DOHH2 (cell line): Measurements from ENCODE around the gene ZNF787.

Source experiments
- H3F3A ChIP-seq: fragments of 200-600 bp; sonication (generic), shearing (Covaris generic); 2 replicates; pipeline ENCODE4 v1.6.0; 2016; ENCODE audit warnings: antibody characterized with exemption, mild to moderate bottlenecking; ENCODE audit not compliant: control insufficient read depth, insufficient read depth
- H3K27ac ChIP-seq: fragments of 200-600 bp; sonication (generic); 2 replicates; pipeline ENCODE4 v1.5.1; 2014; ENCODE audit warnings: low read depth, mild to moderate bottlenecking, low read length, moderate library complexity
- H3K27me3 ChIP-seq: fragments of 200-600 bp; sonication (generic); 2 replicates; pipeline ENCODE4 v1.6.1; 2014; ENCODE audit warnings: mild to moderate bottlenecking, low read length, mixed read lengths; ENCODE audit not compliant: control insufficient read depth
- H3K36me3 ChIP-seq: fragments of 200-600 bp; sonication (generic); 2 replicates; pipeline ENCODE4 v1.6.1; 2014; ENCODE audit warnings: mild to moderate bottlenecking, low read length, moderate library complexity, mixed read lengths; ENCODE audit not compliant: control insufficient read depth
- H3K4me1 ChIP-seq: fragments of 200-600 bp; sonication (generic); 2 replicates; pipeline ENCODE4 v1.6.1; 2014; ENCODE audit warnings: mild to moderate bottlenecking, low read length, mixed read lengths; ENCODE audit not compliant: control insufficient read depth
- H3K4me2 ChIP-seq: fragments of 200-600 bp; sonication (generic); 2 replicates; pipeline ENCODE4 v1.6.0; 2014; ENCODE audit warnings: mild to moderate bottlenecking, low read length, moderate library complexity
- H3K4me3 ChIP-seq: fragments of 200-600 bp; sonication (generic); 2 replicates; pipeline ENCODE4 v1.5.1; 2014; ENCODE audit warnings: mild to moderate bottlenecking, low read length, mixed read lengths
- H3K79me2 ChIP-seq: fragments of 200-600 bp; sonication (generic); 2 replicates; pipeline ENCODE4 v1.6.1; 2014; ENCODE audit warnings: mild to moderate bottlenecking, low read length, mixed read lengths; ENCODE audit not compliant: control insufficient read depth
- H3K9me2 ChIP-seq: fragments of 200-600 bp; sonication (generic); replicated peaks from 2 replicates; pipeline ENCODE4 v1.6.1; 2014; ENCODE audit warnings: mild to moderate bottlenecking, low read length, mixed read lengths; ENCODE audit not compliant: control insufficient read depth
- H3K9me3 ChIP-seq: fragments of 200-600 bp; sonication (generic); 2 replicates; pipeline ENCODE4 v1.6.1; 2014; ENCODE audit warnings: antibody characterized with exemption, low read length, mixed read lengths; ENCODE audit not compliant: control insufficient read depth, insufficient read depth
- H4K20me1 ChIP-seq: fragments of 200-600 bp; sonication (generic); 2 replicates; pipeline ENCODE4 v1.6.0; 2014; ENCODE audit warnings: low read depth, mild to moderate bottlenecking, antibody characterized with exemption, low read length, moderate library complexity; ENCODE audit not compliant: control insufficient read depth, insufficient read depth
- EZH2phosphoT487 ChIP-seq: fragments of 200-600 bp; sonication (generic); IDR thresholded peaks from 2 replicates; pipeline ENCODE4 v1.6.1; 2017; ENCODE audit warnings: borderline replicate concordance, mild to moderate bottlenecking, antibody characterized with exemption, low read length, moderate library complexity, mixed read lengths
- TF ChIP-seq, protein P1 (sequence below): fragments of 200-600 bp; sonication (generic); IDR thresholded peaks from one replicate; pipeline ENCODE4 v1.5.1; 2014; ENCODE audit warnings: antibody characterized with exemption, mild to moderate bottlenecking, low read depth, low read length; ENCODE audit not compliant: poor library complexity, severe bottlenecking

The ZNF787 gene

GRCh38 chr19:56089344-56089743 is 31.8 kb downstream of the ZNF787 start:
- Histone ChIP-seq H4K20me1 (0 out of 2 replicates have a peak, but pooled peaks cover 6% of the 10 kb centered on the region), H3K4me3 (no peak overlapping the region), H3K27ac (no peak overlapping the region), H3K9me3 (no peaks in the 10 kb centered on the region), H3K36me3 (peaks cover 24% of the 10 kb centered on the region), H3K4me1 (no peaks in the 10 kb centered on the region), H3K27me3 (no peaks in the 10 kb centered on the region), H3F3A (no peaks in the 10 kb centered on the region), H3K79me2 (peaks cover 38% of the 10 kb centered on the region), H3K9me2 (no peaks in the 10 kb centered on the region), H3K4me2 (no peak overlapping the region)
- TF ChIP-seq, protein P1, sequence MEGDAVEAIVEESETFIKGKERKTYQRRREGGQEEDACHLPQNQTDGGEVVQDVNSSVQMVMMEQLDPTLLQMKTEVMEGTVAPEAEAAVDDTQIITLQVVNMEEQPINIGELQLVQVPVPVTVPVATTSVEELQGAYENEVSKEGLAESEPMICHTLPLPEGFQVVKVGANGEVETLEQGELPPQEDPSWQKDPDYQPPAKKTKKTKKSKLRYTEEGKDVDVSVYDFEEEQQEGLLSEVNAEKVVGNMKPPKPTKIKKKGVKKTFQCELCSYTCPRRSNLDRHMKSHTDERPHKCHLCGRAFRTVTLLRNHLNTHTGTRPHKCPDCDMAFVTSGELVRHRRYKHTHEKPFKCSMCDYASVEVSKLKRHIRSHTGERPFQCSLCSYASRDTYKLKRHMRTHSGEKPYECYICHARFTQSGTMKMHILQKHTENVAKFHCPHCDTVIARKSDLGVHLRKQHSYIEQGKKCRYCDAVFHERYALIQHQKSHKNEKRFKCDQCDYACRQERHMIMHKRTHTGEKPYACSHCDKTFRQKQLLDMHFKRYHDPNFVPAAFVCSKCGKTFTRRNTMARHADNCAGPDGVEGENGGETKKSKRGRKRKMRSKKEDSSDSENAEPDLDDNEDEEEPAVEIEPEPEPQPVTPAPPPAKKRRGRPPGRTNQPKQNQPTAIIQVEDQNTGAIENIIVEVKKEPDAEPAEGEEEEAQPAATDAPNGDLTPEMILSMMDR: no peak
- no peak for TF ChIP-seq EZH2phosphoT487

GRCh38 chr19:56088497-56089215 is 32.4 kb downstream of the ZNF787 start:
- Histone ChIP-seq H3K9me2 (no peaks in the 10 kb centered on the region), H3F3A (no peaks in the 10 kb centered on the region), H4K20me1 (0 out of 2 replicates have a peak, but pooled peaks cover 6% of the 10 kb centered on the region), H3K27ac (no peak overlapping the region), H3K36me3 (peaks cover 24% of the 10 kb centered on the region), H3K9me3 (no peaks in the 10 kb centered on the region), H3K4me1 (no peaks in the 10 kb centered on the region), H3K4me2 (no peak overlapping the region), H3K79me2 (peaks cover 38% of the 10 kb centered on the region), H3K4me3 (no peak overlapping the region), H3K27me3 (no peaks in the 10 kb centered on the region)
- TF ChIP-seq, protein P1: no peak
- TF ChIP-seq EZH2phosphoT487: no peak

DNA sequence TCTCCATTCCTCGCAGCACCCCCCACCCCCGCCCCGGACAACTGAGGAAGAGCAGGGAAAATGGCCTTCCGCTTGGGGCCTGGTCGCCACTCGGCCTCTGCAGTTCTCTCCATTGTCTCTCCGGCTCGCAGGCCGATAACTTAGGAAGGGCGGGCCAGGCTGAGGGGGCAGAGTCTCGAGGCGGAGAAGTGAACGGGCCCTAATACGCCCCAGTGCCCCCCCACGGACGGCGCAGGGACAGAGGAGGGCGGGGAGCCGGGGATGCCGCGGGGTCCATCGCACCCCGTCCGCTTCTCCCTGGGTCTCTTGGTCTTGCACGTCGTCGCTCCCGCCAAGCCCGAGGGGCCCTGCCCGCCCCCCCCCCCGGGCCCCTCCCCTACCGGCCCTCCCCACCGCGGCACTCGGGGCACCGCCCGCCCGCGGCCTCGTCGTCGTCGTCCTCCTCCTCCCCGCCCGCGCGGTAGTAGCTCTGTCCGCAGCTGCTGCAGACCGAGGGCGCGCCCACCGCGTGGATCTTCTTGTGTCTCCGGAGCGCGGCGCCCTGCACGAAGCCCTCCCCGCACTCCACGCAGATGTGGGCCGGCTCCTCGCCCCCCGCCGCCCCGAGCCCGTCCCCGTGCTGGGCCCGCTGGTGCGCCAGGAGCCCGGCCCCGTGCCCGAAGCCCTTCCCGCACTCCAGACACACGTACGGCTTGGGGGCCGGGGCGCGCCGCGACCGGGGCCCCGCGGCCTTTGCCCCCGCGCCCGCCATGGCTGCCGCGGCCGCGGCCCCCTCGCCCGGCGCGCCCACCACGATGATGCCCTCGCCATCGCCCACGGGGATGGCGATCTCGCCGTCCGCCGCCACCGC is 33.2 kb downstream of the ZNF787 start:
- H3K27ac ChIP-seq: no peak overlapping the region
- peaks cover 30% of the 10 kb centered on the region for H3K79me2 ChIP-seq
- H3K4me3 ChIP-seq: no peak overlapping the region
- peaks cover 24% of the 10 kb centered on the region for H3K36me3 ChIP-seq
- no peaks in the 10 kb centered on the region for H3F3A ChIP-seq
- H4K20me1 ChIP-seq: 0 out of 2 replicates have a peak, but pooled peaks cover 6% of the 10 kb centered on the region
- no peaks in the 10 kb centered on the region for H3K27me3 ChIP-seq
- no peaks in the 10 kb centered on the region for H3K9me2 ChIP-seq
- H3K4me1 ChIP-seq: no peaks in the 10 kb centered on the region
- TF ChIP-seq, protein P1: no peak
- TF ChIP-seq EZH2phosphoT487: no peak
- no peaks in the 10 kb centered on the region for H3K9me3 ChIP-seq
- no peak overlapping the region for H3K4me2 ChIP-seq
